HG03571 (cell line): ENCODE measurements around the gene PLXNA4.

Source experiments
- ATAC-seq: cut with Tn5 transposase; IDR thresholded peaks from one replicate; pipeline ENCODE4 v1.9.1; 2021; ENCODE audit not compliant: unreplicated experiment

PLXNA4 gene

DNA sequence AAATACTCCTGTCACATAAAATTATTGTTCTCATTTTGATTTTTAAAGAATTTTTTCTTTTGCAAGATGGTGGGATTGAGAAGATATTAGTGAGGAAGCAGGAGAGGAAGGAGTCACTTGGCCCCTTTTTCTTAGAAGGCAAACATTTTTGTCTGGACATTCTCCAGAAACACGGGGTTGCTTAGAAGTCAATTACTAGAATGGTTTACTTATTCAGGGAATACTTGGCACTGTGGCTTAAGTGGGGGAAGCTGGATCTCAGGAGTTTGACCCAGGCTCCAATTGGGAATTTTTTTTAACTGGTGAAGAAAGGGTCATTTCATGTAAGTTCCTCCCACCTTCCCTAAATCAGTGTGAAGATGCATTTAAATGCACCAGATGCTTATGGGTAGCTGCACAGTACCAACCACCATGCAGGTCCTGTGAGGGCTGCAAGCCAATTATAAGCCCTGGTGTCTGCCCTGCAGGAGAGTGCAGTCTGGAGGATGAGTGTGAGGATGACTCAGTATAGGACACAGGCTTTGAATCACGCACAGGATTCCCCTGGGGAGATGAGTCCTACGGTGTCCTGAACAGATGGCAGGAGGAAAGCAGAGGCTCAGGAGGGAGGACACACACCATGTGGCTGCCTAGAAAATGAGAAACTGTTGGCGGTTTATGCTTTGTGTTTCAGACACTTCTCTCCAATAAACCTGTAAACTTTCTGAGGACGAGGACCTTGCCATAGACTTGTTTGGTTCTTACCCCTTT, 299.1 kb downstream of the PLXNA4 start:
- ATAC-seq = no peak

DNA sequence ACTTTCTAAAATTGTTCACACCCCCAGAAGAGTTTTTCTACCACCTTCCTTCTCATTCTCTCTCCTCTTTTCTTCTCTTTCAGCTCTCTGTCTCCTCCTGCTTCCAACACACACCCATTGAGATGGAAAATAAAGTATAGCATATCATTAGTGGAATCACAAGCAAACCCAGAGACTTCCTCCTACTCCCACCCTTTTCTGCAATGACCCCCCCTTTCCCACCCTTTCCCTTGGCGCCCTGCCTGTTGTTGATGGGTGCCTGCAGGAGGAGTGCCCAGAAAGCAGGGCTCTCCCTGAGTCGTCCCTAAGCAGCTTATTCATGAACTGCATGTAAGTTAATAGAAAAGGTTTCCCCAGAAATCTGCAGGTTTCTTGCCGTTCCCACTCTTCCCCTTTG, 300.0 kb downstream of the PLXNA4 start:
- ATAC-seq = no peak

DNA sequence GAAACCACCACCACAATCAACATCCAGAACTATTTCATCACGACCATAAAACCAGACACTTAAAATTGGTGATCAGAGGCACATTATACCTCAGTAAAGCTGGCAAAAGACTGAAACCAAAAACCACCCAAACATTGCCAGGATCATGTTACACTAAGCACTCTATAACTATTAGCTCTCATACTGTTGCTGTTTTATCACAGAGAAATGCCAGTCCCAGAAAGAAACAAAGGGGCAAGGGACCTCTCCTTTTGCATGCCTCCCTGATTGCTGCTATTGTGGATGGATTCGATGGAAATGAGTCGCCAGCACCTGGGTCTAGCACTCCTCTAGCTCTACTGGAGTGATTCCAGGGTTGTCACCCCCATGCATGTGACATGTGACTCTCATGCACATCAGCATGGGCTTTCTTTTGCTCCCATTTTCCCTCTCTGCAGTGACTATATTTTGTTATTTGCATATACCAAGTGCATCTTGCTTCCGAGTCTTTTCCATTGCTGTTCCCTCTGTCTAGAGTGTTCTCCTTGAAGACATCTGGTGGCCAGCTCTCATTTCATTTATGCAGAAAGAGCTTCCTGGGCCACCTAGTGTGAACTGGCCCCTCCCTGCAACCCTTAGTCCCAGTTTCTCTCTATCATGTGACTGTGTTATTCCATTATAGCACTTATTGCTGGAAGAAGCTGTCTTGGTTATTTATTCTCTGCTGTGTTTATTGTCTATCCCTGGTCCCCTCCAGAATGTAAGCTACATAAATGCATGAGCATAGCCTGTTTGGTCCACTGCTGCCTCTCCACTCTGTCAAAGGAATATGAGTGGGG, 300.6 kb downstream of the PLXNA4 start:
- ATAC-seq = no peak

DNA sequence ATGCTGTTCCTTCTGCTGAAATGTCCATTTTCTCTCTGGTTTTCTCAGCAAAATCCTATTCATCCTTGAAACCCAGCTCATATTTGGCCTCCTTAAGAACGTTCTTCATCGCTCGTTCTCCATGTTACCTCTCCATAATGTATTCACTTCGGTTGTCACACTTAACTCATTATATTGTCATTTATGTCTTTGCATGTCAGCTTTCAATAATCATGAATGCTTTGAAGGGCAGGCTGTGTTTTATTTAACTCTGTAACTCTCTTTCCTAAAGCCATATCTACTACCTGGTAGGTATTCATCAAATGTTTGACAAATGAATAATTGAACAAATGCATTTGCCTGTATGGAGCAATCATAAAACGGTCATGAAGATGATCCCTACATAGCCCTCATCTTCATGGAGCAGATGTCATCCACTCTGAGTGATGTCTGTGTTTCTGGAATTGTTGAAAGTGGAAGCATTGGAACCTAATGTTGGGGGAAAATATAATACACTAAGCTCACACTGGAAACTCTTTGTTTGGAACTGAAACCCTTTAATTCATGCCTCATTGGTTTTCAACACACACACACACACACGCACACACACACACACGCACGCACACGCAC, 303.4 kb downstream of the PLXNA4 start:
- ATAC-seq = no peak

DNA sequence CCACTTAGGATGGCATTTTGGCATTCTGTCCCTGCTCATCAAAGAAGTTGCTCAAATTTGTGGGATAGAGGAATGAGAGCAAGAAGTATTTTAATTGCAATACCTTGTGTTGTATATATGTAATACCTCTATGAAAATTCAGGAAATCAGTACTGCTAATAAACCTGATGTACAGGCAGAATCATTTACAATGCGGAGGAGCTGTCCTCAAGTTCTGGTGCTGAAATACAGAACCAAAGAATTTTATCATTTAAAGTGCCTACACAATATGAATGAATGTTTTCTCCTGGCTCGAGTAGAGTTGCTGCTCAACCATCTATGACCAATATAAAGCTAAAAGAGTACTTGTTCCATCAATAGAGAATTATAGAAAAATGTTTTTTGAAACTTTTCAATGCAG, 305.8 kb downstream of the PLXNA4 start:
- ATAC-seq = no peak

DNA sequence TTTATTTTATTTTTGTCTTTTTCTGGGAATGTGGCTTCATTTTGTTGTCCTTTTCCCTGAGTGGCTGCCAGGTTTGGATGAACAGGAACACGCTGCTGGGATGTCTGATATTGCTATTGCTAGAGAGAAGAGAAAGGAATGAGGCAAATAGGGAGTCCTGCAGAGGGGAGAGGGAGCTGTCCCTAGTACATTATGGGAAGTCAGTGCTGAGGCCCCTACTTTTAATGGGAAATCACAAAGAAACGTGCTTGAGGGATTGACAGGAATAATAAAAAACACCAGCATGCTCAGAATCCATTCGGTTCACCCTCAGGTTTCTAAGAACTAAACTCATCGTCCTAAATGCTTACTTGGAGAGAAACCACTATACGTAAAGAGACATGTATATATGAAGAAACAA, 306.6 kb downstream of the PLXNA4 start:
- no peak for ATAC-seq

DNA sequence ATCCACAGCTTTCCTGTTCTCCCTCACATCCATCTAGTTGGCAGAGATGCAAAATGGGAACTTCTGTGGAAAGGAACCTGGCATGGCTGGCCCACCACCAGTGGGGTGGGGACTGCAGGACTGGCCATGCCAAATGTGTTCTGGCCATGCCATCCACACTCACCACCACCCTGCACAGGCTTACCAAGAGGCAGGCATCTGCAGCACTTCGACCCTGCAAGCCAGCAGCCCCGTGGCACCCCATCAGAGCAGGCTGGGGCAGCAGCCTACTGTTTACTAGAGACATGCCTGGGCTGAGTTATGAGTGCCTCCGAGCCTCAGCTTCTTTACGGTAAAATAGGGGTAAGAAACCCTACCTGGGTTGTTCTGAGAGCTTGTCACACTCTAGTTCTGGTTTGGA, 313.1 kb downstream of the PLXNA4 start:
- no peak for ATAC-seq

DNA sequence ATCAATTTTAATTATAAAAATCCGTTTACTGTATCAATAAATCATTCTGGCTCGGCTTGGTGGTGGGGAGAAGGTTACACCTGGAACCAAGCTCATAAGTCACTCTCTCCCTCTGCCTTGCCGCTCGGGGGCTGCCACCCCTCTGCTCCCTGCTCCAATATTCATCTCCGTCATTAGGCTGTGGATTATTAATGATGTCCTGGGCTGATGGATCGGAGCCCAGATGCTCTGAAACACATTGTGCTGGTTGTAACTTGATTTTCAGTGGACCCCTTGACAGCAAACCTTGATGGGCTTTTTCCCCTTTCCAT, 314.2 kb downstream of the PLXNA4 start:
- no peak for ATAC-seq

DNA sequence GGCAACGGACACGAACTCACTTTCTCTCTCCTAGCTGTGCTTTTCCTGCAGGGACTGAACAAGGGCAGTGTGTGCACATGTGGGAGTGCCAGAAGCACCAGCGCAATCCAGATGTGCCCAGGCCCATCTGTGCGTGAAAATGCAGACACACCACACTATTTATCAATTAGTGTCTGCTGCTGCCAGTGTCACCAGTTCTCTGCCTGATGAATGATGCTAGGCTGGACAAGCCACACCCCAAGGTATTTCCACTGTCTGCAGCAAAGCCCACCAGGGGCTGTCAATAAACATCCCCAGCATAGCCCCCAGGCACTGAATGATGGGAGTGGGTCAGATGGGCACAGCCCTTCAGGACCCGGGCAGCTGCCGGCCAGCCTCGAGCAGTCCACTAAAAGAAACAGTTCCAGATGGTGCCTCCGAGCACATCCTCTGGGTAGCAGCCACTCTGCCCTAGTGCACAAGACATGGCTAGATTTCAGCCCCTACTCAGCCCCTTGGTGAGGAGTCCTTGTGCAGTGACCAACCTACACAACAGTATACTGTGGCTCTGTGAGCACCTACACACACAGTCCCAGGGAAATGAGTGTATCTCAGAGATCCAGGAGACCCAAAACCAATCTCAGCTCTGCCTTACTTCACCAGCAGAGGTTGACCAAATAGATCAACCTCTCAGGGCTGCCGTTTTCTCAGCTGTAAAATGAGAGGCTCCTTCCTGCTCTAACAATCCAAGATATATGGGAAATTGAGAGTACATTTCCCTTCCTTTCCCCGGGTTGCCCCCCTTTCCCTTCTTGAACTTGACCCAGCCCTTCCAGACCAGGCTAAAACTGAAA, 314.7 kb downstream of the PLXNA4 start:
- no peak for ATAC-seq

DNA sequence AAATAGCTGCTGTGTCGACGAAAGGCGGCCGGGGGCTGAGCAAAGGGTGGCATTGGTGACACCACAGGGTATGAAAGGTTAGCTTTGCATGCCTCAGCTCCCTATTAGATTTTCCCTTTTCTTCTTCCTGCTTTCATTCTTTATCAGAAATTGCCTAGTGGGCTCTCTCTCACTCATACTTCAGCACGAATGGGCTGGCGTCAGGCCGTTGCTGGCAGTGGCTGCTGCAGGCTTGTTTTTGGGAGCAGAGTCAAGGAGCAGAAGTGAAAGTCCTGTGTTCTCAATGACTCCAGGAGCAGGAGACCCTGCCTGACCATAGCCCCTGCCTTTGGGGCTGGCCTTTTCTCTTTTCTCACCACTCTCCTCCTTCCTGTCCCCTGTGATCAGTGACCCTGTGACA, 318.0 kb downstream of the PLXNA4 start:
- no peak for ATAC-seq

DNA sequence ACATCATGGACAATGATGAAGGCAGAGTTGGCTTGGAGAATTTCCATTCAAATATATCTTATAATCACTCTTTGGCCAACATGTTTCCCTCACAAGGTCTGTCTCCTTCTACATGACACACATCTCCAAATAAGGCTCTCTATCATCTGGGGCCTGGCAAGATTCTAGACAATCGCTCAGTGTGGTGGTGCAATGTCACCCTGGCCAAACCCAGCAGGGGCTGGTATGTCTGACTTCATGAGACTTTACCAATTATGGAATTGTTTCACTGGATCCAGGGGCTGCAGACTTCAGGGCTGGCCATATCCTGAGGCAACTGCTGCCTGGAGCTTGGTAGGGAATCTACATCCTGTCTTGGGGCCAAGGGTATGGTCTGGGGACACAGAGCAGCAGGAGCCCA, 319.0 kb downstream of the PLXNA4 start:
- no peak for ATAC-seq

DNA sequence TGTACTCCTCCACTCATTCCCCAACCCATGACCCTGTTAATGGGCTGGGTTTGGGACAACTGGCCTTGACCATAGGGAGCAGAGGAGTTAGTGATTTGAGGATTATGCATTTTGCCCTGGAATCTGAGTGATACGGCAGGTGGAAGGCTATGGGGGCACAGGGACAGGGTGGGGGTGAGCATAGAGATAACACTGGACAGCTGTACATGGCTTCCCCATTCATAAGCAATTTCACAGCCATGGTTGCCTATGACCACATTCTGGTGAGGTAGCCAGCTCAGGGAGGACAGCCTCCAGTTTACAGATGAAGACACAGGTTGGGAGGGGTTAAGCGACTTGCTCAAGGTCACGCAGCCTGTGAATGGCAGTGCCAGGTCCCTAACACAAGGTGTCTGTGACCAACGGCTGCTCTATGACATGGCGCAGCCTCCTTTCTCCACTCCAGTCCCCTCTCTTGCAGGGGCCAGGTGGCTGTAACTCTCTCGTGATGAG, 319.5 kb downstream of the PLXNA4 start:
- ATAC-seq = no peak

DNA sequence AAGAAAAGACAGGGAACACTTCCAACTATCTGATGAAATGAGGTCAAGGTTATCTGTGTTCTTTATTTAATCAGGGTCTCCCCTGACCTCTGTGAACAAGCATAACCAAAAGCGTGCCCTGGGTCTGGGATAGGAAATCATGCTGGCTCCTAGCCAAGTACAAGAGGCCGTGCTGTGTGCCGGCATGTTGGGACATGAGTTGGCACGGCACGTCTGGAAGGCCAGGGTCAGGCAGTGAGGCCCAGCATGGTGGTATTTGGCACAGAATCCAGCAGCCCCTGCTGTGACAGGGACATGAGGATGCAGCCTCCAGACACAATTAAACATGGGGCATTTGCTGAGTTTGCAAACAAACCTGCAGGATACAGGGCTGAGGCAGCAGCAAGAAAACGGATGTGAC, 320.4 kb downstream of the PLXNA4 start:
- no peak for ATAC-seq

DNA sequence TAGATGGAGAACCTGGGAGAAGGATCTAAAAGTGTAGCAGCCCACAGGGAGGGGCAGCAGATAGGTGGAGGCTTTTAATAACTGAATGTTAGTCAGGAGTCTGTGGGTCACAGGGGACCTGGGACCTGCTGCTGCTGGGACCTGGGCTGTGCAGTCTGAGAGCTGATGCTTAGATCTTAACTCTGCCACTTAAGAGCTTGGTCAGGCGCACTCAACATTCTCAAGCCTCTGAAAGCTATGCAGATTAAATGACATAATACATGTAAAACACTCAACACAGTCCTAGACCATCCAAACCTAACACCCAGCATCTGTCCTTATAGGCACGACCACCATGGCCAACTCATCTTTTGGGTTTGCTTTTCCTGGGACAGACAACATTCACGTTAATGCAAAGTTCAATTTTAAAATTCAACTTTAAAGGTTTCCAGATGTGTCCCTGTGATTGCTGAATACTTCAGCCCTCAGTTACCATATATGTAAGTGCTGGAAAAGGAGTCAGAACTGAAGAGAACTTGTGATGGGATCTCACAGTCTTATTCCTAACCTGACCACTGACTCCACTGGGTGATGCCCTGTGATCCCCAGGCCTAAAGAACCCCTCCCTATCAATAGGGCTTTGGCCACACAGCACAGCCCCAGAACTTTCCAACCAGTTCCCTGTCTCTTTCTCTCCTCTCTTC, 321.0 kb downstream of the PLXNA4 start:
- no peak for ATAC-seq

DNA sequence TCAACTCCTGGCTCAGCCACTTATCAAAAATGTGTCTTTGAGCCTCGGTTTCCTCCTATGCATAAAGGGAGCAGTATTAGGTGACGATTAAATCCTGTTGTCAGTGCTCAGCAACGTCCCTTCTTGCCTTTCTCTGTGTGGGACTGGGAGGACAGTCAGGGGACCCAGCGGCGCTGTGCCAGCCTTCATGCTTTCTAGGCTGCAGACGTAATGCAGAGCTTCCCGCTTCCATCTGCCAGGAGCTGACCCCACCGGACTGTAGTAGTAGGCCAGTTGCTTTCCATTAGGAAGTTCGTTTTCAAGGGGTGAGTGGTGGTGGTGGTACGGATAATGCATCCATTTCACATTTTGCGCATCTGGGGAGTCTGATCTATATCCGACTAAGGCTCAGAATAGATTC, 321.8 kb downstream of the PLXNA4 start:
- ATAC-seq = no peak

DNA sequence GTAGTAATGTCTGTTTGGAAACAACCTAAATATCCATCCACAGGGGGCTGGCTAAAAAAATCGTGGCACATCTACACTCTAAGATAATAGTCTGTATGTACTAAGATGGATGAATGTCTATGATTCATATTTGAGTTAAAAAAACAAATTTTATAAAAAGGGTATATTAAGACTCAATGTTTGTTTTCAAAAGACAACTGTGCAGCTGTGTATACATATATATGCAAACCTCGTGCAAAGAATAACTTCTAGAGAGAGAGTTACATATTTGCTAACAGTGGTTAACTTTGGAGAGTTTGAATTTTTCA, 323.5 kb downstream of the PLXNA4 start:
- no peak for ATAC-seq

DNA sequence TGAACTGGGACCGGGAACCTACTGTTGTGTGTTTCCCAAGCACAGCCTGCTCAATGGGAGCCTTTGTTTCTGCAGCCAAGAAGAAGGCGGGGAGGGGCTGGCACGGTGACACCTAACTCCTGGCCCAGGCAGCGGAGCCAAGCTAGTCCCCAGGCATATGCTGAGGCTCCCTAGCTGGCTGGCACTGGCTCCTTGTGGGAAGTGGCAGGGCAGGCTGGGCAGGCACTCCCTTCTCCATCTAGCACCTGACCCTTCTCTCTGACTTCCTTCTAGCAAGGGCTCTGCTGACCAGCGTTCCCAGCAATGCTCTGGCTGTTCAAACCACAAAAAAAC, 325.0 kb downstream of the PLXNA4 start:
- no peak for ATAC-seq

DNA sequence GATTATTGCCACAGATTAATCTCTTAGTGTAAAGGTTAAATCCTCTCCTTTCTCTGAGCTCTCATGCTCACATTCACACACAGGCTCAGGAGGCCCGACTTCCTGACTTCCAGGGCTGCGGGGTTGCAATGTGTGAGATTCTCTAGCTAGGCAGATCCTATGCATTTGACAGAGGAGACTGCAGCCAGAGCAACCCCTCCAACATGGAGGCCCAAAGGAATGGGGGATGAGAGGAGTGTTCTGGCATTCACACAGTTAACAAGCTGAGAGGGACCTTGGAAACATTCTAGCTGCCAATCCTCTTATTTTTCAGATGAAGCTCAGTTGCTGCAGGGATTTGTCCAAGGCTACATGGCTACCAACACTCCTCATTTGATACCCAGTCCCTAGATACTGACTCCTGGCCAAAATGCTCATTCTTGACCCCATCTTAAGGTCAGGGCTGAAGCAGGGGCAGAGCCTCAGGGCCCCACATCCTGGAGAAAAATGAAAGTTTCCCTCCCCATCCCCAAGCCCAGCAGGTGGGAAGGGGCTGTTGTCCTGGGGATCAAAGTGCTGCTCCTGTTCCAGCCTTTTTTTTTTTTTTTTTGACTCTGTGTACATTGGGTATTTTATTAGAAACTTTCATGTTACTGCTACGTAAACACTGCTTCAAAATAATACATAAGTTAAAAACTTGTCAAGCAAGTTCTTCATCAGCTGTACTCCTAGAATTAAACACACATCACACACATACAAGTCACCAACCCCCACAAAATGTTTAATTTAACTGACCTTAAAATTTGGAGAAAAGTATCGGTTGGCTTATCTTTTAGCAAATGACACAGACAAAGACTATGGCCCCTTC, 325.6 kb downstream of the PLXNA4 start:
- ATAC-seq = no peak

DNA sequence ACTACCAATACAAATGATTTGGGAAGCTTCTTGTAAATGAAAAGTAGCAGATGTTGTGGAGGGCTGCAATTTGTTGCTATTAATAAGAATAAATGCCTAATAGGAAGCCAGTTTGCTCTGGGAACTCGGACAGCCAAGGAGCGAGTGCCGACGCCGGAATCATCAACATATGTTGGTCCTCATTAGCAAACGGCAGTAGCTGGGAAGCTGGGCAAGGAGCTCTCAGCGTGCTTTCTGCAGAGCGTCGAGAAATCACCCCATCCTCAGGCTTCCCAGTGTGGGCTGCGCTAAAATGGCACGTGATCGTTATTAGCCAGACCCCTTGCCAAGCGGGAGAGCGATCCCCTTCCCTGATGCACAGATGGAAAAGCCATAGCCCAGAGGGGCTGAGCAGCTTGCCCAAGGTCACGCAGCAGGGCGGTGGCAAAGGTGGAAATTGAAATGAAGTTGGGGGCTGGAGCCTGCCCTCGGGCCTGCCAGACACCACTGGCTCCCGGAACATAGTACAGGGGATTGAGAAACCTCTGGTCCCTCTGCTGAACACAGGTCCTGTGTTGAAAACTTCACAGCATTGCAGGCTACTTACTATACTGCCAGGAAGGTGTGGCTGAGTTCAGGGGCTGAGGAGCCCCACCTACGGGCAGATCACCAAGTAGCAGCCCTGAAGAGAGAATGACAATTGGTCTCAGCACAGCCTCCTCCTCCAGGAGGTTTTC, 326.9 kb downstream of the PLXNA4 start:
- no peak for ATAC-seq
